Stimulated activated CD4-positive, alpha-beta T cell treated with anti-CD3 and anti-CD28 coated beads, Interleukin-1b, Interleukin-23, amount 100 ng/mL, for 24 hours (primary cell): ENCODE data around the gene UTS2.
A peak's percentile ranks its signal among the peaks of the same experiment; 100 is the strongest.

Experiments used
- DNase-seq, 4 experiments: peaks; one replicate each; pipeline ENCODE4 v3.0.0-alpha.2; 2020; ENCODE audit warnings: low read depth in 4 of 4, low spot score in 1 of 4

Gene UTS2

GRCh38 chr1:7863756-7864328, 11.0 kb upstream of the UTS2 start:
- no peak for DNase-seq

DNA sequence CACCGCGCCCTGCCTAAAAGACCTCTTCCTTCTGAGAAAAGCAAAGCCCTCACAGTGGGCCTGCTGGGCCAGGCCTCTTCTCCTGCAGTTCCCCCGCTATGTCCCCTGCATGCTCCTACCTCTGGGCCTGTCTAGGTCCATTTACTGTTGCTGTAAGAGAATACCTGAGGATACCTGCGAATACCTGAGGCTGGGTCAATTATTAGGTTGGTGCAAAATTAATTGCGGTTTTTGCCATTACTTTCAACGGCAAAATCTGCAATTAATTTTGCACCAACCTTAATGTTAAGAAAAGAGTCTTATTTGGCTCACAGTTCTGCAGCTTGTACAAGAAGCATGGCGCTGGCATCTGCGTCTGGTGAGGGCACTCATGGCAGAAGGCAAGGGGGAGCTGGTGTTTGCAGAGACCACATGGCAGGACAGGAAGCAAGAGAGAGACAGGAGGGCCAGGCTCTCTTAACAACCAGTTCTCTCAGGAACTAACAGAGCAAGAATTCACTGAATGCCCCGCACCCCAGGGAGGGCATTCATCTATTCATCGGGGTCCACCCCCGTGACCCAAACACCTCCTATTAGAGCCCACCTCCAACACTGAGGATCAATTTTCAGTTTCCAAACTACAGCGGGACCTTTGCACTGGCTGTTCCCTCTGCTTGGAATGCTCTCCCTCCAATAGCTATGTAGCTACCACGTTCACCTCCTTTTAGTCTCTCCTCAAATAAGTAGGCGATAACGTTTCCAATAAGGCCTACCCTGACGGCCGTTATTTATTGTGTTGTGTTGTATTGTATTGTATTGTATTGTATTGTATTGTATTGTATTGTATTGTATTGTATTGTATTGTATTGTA, 9.6 kb upstream of the UTS2 start:
- DNase-seq, result no peak

DNA sequence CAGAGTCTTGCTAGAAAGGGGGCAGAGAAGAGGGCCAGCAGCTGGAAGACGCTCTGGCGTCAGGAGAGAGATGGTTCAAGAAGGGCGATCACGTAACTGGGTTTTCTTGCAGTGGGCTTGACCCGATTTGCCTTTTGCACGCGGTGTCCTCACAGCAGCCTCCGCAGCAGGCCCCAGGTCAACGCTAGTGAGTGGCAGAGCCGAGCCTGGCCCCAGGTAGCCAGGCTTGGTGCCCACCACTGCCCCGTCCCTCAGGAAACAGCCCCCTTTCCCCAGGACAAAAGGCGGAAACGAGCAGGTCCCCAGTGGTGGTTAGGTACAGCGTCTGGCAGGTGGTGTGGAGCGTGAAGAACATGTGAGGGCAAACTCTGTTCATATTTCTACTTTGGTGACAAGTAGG, 8.6 kb upstream of the UTS2 start:
- no peak for DNase-seq

- no peak for DNase-seq
Observed at GRCh38 chr1:7860130-7860529, 7.3 kb upstream of the UTS2 start.

- DNase-seq, result no peak
Observed at GRCh38 chr1:7859406-7859805, 6.5 kb upstream of the UTS2 start.

DNA sequence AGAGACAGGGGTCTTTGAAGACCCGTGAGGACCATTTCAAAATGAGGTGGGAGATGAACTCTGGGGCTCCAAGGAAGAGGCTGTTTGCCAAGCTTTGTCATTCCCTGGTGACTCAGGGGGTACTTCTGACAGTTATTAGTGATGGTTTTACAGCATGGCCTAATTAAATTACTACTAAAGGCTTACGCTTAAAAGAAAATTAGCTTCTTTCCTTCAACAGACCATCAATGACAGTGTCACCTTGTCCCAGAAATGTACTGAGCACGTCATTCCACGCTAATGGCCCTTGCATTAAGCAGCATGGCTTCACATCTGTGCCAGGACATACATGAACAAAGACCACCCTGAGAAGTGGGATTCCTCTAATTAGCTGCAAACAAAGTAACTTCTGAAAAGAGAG, 5.1 kb upstream of the UTS2 start:
- DNase-seq, result no peak

- DNase-seq, result no peak
Observed at GRCh38 chr1:7857000-7857399, 4.1 kb upstream of the UTS2 start.

GRCh38 chr1:7856345-7856744, 3.5 kb upstream of the UTS2 start:
- no peak for DNase-seq

GRCh38 chr1:7853684-7854026, 790 bp upstream of the UTS2 start:
- no peak for DNase-seq

- no peak for DNase-seq
Observed at GRCh38 chr1:7850786-7851185, 2.1 kb downstream of the UTS2 start.

DNA sequence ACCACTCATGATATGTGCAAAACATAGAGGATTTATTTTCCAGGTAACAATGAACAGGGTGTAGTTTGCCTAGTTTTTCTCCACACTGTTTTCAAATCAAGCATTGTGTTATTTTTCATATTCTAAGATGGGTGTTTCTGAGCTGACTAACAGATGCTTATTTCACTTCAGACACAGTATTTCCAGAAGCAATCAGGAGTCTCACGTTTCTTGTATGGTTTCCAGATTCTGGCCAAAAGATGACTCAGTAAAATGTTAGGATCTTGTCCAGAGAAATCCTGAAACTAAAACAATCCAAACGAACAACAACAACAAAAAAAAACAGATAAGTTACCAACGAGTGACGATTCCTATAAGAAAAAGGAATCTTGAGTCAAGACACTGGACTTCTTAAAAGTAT, 5.3 kb downstream of the UTS2 start:
- no peak for DNase-seq

- DNase-seq, result no peak
Observed at GRCh38 chr1:7846656-7847055, 6.2 kb downstream of the UTS2 start.

DNA sequence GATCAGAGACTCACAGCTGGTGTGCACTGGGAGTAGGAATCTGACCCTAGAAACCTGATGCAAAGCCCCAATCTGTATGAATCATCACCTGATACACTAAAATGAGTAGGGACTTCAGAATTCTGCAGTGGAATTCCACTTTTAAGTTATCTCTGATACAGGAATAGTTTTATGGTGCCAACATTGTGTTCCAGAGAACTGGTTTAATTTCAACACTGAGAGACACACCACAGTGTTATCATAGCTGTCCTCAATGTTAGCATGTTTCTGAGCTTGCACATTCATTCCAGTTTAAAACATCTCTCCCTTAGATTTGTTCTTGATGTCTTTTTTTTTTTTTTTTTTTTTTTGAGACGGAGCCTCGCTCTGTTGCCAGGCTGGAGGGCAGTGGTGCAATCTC, 7.1 kb downstream of the UTS2 start:
- DNase-seq, result no peak

DNA sequence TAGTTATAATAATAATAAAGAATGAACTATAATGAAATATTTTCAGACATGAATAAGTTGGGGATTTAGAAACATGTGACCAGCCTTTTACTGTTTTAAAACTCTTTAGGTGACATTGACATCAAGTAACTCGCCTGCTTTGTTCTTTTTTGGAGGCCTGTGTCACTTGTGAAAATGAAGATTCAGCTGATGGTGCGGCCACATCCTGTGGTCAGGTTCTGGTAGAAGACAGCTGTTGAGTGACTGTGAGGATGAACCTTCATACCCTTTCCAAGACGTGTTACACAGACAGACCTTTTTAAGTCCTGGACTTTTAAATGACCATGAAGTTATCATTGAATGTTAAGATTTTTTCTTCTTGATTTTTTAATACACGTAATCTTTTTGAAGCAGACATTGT, 10.3 kb downstream of the UTS2 start:
- no peak for DNase-seq

- DNase-seq, result no peak
Observed at GRCh38 chr1:7839526-7839925, 13.3 kb downstream of the UTS2 start.

- no peak for DNase-seq
Observed at GRCh38 chr1:7838714-7839113, 14.2 kb downstream of the UTS2 start.

DNA sequence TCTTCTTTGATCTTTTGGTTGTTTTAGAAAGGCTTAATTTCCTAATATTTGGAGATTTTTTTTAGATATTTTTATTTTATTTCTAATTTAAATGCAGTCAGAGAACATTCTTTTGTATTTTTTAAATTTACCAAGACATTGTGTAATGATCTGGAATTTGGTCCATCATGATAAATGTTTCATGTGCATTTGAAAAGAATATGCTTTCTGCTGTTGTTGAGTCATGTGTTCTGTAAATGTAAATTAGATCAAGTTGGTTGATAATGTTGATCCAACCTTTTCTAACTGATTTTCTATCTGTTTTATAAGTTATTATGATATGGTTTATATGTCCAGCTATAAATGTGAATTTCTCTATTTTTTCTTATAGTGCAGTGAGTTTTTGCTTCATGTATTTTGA, 19.8 kb downstream of the UTS2 start:
- no peak for DNase-seq

DNA sequence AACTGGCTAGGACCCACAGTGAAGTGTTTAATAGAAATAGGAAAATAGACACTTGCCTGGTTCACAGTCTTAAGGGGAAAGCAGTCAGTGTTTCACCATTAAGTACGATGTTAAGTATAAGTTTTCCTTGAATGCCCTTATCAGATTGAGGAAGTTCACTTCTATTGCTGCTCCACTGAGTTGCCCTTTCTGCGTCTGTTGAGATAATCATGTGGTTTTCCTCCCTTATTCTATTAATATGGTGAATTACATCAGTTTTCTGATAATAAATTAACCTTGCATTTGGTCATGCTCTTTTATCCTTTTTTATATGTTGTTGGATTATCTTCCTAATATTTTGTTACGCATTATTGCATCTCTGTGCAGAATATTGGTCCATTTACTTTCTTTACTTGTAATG, 21.4 kb downstream of the UTS2 start:
- DNase-seq, result no peak

GRCh38 chr1:7827126-7827955, 25.5 kb downstream of the UTS2 start:
- DNase-seq, result peak in 2 of 4 experiments; percentile 2 to 18

DNA sequence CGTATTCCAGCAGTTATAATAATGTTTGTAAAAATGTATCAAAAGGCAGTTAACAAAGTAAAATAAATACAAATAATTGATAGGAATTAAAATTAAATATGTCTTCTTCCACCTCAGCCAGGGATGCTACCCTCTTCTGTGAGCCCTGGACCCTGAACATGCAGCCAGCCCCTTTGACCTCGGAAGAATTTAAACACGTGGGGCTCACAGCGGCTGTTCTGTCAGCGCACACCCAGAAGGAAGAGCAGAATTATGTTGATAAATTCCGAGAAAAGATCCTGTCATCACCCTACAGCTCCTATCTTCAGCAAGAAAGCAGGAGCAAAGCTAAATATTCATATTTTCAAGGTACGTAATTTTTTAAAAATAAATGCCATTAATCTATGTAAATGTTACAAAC, 26.5 kb downstream of the UTS2 start:
- DNase-seq, result no peak

- DNase-seq, result no peak
Observed at GRCh38 chr1:7824701-7825100, 28.2 kb downstream of the UTS2 start.

GRCh38 chr1:7821282-7821681, 31.6 kb downstream of the UTS2 start:
- no peak for DNase-seq
